Right lobe of liver (tissue), 6 donors: ENCODE data around the gene MCEMP1. TPM values are rescaled to one million over a fixed set of nuclear protein-coding genes. Genes with fewer than 3 reads are reported as not detected.

Source experiments
- ATAC-seq, 4 donors: fragments of 200-7000 bp; cut with Tn5 transposase; one replicate each; pipeline ENCODE4 v1.9.1; 2020; ENCODE audit warnings: mild to moderate bottlenecking in 4 of 4, moderate library complexity in 4 of 4
- DNase-seq, 3 donors: peaks; one replicate each; pipeline ENCODE4 v3.0.0-alpha.2; 2020
- H3K27ac ChIP-seq, 3 donors: fragments of 200-600 bp; one replicate each; pipeline ENCODE4 v1.8.0; 2022
- H3K27me3 ChIP-seq, 2 donors: fragments of 200-600 bp; one replicate each; pipeline ENCODE4 v1.8.0; 2022
- H3K36me3 ChIP-seq, 4 donors: fragments of 200-600 bp; sonication (generic) in 1 of 4; one replicate each; pipeline versions ENCODE4 v1.5.1 to v1.8.0; 2017 to 2022; ENCODE audit warnings: control low read depth in 1 of 4
- H3K4me1 ChIP-seq, 4 donors: fragments of 200-600 bp; sonication (generic) in 1 of 4; one replicate each; pipeline versions ENCODE4 v1.5.1 to v1.8.0; 2017 to 2022; ENCODE audit warnings: control low read depth in 1 of 4
- H3K4me3 ChIP-seq, 3 donors: fragments of 200-600 bp; one replicate each; pipeline ENCODE4 v1.8.0; 2022
- H3K9me3 ChIP-seq, 4 donors: fragments of 200-600 bp; sonication (generic) in 1 of 4; one replicate each; pipeline versions ENCODE4 v1.5.1 to v1.8.0; 2017 to 2022; ENCODE audit warnings: control low read depth in 1 of 4
- POLR2A ChIP-seq: fragments of 450-650 bp; IDR thresholded peaks from one replicate; pipeline ENCODE4 v1.6.1; 2017; ENCODE audit warnings: antibody characterized with exemption, mild to moderate bottlenecking
- WGBS: methylation state at CpG from one replicate; pipeline ENCODE4 v1.1.6; 2018; ENCODE audit warnings: low coverage, low lambda C conversion rate; ENCODE audit not compliant: insufficient coverage; ENCODE audit errors: missing lambda C conversion rate; 5-methylcytosine and 5-hydroxymethylcytosine counted together
- intact Hi-C, 2 donors: fragments of 100-400 bp; cut with DNase I; formaldehyde crosslinking; loops; one replicate each; pipeline versions ENCODE4 v1.11.2 to v1.14.1; 2022
- total RNA-seq, 6 experiments: library from RNA; depleted of rRNA in 2 of 6; stranded (reverse); fragments of >200 nt in 2 of 6; fragmentation: NEBNext Ultra II Directional in 3 of 6; extraction: Animal tissue kit (Norgen Biotek cat#: 25700) in 3 of 6; gene quantifications; one replicate each; pipeline versions ENCODE4 v1.1.0 to v1.2.4, GENCODE V29; 2016 to 2023
- TF ChIP-seq, protein P1 (sequence below), 4 donors: fragments of 200-600 bp in 3 of 4; fragments of 450-650 bp in 1 of 4; IDR thresholded peaks; one replicate each; pipeline versions ENCODE4 v1.5.1 to v1.8.0; 2016 to 2022; ENCODE audit warnings: antibody characterized with exemption in 4 of 4, mild to moderate bottlenecking in 2 of 4
- donor health status: DM: no; HTN: yes; CAD: no.
- donor health status: DM: no; HTN: no; CAD: no.
- donor health status: DM: no; HTN: no; CAD: no.
- donor health status: DM: no; HTN: yes; CAD: no.
- donor health status: DM: no; HTN: yes; CAD: no.

Gene MCEMP1
- total RNA-seq, 6 experiments from 2014 or later: 0.11 to 0.86 (median 0.34) TPM

DNA sequence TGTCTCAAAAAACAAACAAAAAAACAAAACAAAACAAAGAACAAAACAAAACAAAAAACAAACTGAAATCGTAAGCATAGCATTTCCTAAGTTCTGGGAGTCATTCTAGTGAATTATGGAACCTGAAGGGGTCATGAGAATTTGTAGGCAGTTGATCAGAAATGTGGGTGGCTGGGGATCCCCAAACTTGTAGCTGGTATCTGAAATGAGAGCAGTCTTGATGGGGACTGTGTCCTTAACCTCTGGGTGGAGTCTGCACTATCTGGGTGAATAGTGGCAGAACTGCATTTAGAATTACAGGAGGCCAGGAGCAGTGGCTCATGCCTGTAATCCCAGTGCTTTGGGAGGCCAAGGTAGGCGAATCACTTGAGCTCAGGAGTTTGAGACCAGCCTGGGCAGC is 48.9 kb downstream of the MCEMP1 start:
- no peaks in the 10 kb centered on the region for H3K36me3 ChIP-seq
- DNase-seq: no peak
- H3K27me3 ChIP-seq: no peaks in the 10 kb centered on the region
- intact Hi-C loops: no loop called here
- no peaks in the 10 kb centered on the region for H3K9me3 ChIP-seq
- TF ChIP-seq POLR2A: no peak
- TF ChIP-seq, protein P1, sequence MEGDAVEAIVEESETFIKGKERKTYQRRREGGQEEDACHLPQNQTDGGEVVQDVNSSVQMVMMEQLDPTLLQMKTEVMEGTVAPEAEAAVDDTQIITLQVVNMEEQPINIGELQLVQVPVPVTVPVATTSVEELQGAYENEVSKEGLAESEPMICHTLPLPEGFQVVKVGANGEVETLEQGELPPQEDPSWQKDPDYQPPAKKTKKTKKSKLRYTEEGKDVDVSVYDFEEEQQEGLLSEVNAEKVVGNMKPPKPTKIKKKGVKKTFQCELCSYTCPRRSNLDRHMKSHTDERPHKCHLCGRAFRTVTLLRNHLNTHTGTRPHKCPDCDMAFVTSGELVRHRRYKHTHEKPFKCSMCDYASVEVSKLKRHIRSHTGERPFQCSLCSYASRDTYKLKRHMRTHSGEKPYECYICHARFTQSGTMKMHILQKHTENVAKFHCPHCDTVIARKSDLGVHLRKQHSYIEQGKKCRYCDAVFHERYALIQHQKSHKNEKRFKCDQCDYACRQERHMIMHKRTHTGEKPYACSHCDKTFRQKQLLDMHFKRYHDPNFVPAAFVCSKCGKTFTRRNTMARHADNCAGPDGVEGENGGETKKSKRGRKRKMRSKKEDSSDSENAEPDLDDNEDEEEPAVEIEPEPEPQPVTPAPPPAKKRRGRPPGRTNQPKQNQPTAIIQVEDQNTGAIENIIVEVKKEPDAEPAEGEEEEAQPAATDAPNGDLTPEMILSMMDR (IDR thresholded peaks at IDR 0.05): no peak
- H3K4me3 ChIP-seq: no peak overlapping the region
- no peaks in the 10 kb centered on the region for H3K4me1 ChIP-seq
- no peak for ATAC-seq
- WGBS: 53% methylated on average over 1 of the region's 2 CpGs
- no peak overlapping the region for H3K27ac ChIP-seq

DNA sequence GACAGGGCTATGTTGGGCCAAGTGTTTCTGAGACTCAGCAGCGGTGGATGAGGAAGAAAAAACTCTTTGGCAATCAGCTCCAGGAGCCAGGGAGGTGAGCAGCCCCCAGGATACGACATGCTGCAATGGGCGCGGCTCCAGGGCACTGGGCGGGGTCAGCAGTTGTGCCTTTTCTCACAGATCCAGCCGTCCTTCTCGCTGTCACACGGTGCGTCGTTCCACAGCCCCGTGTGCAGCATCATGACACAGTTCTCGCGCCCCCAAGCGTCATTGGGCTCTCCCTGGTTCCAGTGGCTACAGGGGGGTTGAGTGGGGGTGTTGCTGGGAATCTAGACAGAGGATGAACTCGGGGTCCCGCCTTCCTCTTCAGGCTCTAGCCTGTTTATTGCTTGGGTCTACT is 52.3 kb downstream of the MCEMP1 start:
- no peaks in the 10 kb centered on the region for H3K36me3 ChIP-seq
- WGBS: 20% methylated on average over 12 of the region's 16 CpGs
- H3K27me3 ChIP-seq: no peaks in the 10 kb centered on the region
- no peak overlapping the region for H3K4me3 ChIP-seq
- intact Hi-C loops: no loop called here
- TF ChIP-seq POLR2A: no peak
- TF ChIP-seq, protein P1 (IDR thresholded peaks at IDR 0.05): no peak
- DNase-seq (peak in 1 of 3 donors; percentile 49), ATAC-seq (peak in 3 of 4 donors; percentile 4 to 28 (median 25))
- no peaks in the 10 kb centered on the region for H3K4me1 ChIP-seq
- H3K9me3 ChIP-seq: no peaks in the 10 kb centered on the region
- no peak overlapping the region for H3K27ac ChIP-seq

Other genes starting within 250 kb of the MCEMP1 start
- 10 to 100 TPM in 2 of 6 experiments, 1 to 10 TPM in 4; 4.8 to 14.3 (median 9.4) TPM for gene PEX11G, start 188.1 kb upstream of the MCEMP1 start, total RNA-seq
- gene ZNF358, start 161.0 kb upstream of the MCEMP1 start, total RNA-seq: 10 to 100 TPM; 15.3 to 35.1 (median 24.8) TPM
- 10 to 100 TPM in 5 of 6 experiments, 1 to 10 TPM in 1; 9.8 to 25.2 (median 17.7) TPM for gene MCOLN1, start 154.5 kb upstream of the MCEMP1 start, total RNA-seq
- 10 to 100 TPM; 38.7 to 61.8 (median 46.5) TPM for gene PNPLA6, start 141.4 kb upstream of the MCEMP1 start, total RNA-seq
- 10 to 100 TPM; 21.8 to 31.9 (median 23.4) TPM for gene CAMSAP3, start 81.2 kb upstream of the MCEMP1 start, total RNA-seq
- gene XAB2, start 47.5 kb upstream of the MCEMP1 start, total RNA-seq: 10 to 100 TPM; 12.8 to 21.3 (median 17.8) TPM
- gene PET100, start 47.3 kb upstream of the MCEMP1 start, total RNA-seq: 10 to 100 TPM in 4 of 6 experiments, 1 to 10 TPM in 2; 6.8 to 83.9 (median 56.5) TPM
- gene PCP2, start 43.4 kb upstream of the MCEMP1 start, total RNA-seq: 1 to 10 TPM in 1 of 6 experiments, under 1 TPM in 2, not detected in 3; 0.90 to 1.5 (median 0.95) TPM
- gene STXBP2, start 40.0 kb upstream of the MCEMP1 start, total RNA-seq: 10 to 100 TPM; 27.5 to 45.7 (median 39.1) TPM
- gene RETN, start 8.0 kb upstream of the MCEMP1 start, total RNA-seq: 1 to 10 TPM in 1 of 6 experiments, under 1 TPM in 1, not detected in 4; 0.63 to 2.4 TPM
- 10 to 100 TPM; 41.7 to 66.5 (median 52.0) TPM for gene TRAPPC5, start 3.7 kb downstream of the MCEMP1 start, total RNA-seq
- under 1 TPM in 2 of 6 experiments, not detected in 4; 0.18 to 0.29 TPM for gene FCER2, start 25.0 kb downstream of the MCEMP1 start, total RNA-seq
- gene CLEC4G, start 55.0 kb downstream of the MCEMP1 start, total RNA-seq: 10 to 100 TPM; 25.7 to 59.0 (median 38.2) TPM
- gene CD209, start 70.4 kb downstream of the MCEMP1 start, total RNA-seq: 1 to 10 TPM in 4 of 6 experiments, under 1 TPM in 2; 0.42 to 6.7 (median 2.8) TPM
- 10 to 100 TPM; 12.8 to 64.8 (median 20.8) TPM for gene CLEC4M, start 86.2 kb downstream of the MCEMP1 start, total RNA-seq
- 1 to 10 TPM; 3.7 to 6.3 (median 4.9) TPM for gene EVI5L, start 153.1 kb downstream of the MCEMP1 start, total RNA-seq
- under 1 TPM in 4 of 6 experiments, not detected in 2; 0.07 to 0.37 (median 0.12) TPM for gene PRR36, start 197.3 kb downstream of the MCEMP1 start, total RNA-seq
- 1 to 10 TPM; 1.5 to 9.6 (median 3.5) TPM for gene LRRC8E, start 211.4 kb downstream of the MCEMP1 start, total RNA-seq
- 10 to 100 TPM in 5 of 6 experiments, 1 to 10 TPM in 1; 9.7 to 22.1 (median 15.6) TPM for gene MAP2K7, start 226.8 kb downstream of the MCEMP1 start, total RNA-seq
- 1 to 10 TPM in 3 of 6 experiments, under 1 TPM in 3; 0.42 to 2.9 (median 1.3) TPM for gene TGFBR3L, start 237.7 kb downstream of the MCEMP1 start, total RNA-seq
- gene SNAPC2, start 243.2 kb downstream of the MCEMP1 start, total RNA-seq: 1 to 10 TPM; 3.5 to 7.8 (median 5.2) TPM
- gene CTXN1, start 249.0 kb downstream of the MCEMP1 start, total RNA-seq: under 1 TPM in 2 of 6 experiments, not detected in 4; 0.18 to 0.49 TPM